NK-92 (cell line): Measurements from ENCODE around the gene IDH3G.
"Not testable (repeated sequence)": the region's sequence is repeated elsewhere in the genome, so short reads cannot be mapped to it uniquely, and the experiment has no call there.

Source experiments
- DNase-seq: peaks from one replicate; lab custom pipeline; 2025; ENCODE audit not compliant: unreplicated experiment; lab: John Stamatoyannopoulos, UW

Gene IDH3G

DNA sequence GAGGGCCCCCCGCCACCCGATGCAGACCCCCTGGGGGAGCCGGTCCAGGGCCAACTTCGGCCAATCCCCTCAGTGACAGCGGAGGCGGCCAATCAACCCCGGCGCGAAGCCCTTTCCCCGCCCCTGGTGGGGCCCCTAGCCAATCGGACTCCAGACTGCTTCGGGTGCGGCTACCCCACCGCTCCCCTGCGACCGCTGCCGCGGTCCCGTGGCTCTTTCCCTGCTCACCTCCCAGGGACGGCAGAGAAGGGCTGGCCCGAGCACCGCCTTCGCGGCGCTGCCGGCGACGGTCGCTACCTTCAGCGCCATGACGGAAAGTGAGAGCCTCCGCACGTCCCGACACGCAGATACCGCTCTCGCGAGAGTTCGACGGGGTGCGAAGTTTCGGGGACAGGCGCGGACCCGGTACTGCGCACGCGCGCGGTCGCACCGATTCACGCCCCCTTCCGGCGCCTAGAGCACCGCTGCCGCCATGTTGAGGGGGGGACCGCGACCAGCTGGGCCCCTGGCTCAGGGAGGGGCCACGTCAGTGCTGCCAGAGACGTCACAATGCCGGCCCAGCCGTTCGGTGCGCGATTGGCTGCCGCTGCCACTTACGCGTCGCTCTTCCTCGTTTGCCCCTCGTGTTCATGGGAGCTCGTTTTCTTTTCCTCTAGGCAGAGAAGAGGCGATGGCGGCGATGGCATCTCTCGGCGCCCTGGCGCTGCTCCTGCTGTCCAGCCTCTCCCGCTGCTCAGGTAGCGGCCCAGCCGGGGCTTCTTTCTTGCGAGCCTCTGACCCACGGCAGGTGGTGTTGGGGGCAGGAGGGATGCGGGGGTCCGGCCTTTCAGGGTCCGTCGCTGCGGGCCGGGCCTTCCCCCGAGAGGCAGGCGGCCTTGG is at the start of gene IDH3G, which contains the start of gene SSR4:
Gene IDH3G (minus strand): TSS at position 358 of the 879 bp plus-strand sequence. CDS start 49 bp downstream, at position 309.
Gene SSR4 (plus strand): TSS at position 651 of the 879 bp plus-strand sequence. CDS start 20 bp downstream, at position 671.
- DNase-seq, result peak; percentile 45

DNA sequence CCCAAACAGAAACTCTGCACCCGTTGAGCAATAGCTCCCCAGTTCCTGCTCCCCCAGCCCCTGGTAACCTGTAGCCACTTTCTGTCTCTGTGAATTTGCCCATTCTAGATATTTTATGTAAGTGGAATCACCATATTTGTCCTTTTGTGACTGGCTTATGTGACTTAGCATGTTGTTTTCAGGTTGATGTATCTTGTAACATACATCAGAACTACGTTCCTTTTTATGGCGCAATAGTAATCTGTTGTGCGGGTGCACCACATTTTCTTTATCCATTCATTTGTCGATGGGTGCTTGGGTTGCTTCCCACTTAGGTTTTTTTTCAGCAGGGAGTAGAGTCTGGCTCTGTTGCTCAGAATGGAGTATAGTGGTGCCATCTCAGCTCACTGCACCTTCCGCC is 42.7 kb upstream of the IDH3G start:
- no peak for DNase-seq

DNA sequence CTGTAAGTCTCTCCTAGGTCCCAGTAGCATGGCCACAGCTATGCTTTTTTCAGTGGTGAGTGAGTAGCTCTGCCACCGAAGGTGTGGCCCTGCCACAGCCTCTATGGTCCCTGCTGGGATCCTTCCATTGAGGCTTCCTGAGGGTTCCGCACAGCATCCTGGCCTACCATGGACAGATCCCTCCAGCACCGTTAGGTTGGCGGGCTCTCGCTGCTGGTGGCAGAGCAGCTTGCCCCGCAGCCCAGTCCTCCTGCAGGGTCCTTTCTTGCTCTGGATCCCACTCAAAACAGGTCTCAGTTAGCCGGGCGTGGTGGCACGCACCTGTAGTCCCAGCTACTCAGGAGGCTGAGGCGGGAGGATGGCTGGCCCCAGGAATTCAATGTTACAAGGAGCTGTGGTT is 38.6 kb upstream of the IDH3G start:
- no peak for DNase-seq

DNA sequence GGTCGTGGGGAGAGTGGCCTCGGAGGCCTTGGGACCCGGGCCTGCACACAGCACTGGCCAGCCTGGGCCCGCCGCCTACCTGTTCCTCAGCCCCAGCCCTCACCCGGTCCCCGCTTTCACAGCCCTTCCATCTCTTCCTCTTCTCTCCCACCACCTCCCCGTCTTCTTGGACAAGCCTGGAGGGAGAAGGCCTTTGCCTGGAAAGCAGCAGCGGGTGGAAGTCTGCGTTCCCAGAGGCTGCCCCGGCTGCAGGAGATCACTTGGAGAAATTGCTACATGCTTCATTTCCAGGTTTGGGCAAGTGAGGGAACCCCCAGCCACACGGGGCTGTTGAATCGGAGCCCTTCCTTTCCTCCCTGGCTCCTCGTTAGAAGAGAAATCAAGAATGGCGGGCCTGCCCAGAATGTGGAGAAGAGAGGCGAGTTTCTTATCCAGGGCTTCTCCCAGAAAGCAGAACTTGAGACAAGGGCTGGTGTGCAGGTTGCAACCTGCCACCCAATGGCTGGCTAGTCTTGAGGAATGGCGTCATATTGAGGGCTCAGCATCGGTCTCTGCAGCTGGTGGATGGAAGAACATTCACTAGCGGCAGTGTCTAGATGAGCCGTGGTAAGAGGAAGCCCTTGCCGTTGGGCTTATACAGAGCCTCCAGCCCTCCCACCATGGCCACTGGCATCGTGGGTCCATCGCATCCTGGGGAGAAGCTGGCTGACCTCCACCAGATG is 37.4 kb upstream of the IDH3G start:
- no peak for DNase-seq

DNA sequence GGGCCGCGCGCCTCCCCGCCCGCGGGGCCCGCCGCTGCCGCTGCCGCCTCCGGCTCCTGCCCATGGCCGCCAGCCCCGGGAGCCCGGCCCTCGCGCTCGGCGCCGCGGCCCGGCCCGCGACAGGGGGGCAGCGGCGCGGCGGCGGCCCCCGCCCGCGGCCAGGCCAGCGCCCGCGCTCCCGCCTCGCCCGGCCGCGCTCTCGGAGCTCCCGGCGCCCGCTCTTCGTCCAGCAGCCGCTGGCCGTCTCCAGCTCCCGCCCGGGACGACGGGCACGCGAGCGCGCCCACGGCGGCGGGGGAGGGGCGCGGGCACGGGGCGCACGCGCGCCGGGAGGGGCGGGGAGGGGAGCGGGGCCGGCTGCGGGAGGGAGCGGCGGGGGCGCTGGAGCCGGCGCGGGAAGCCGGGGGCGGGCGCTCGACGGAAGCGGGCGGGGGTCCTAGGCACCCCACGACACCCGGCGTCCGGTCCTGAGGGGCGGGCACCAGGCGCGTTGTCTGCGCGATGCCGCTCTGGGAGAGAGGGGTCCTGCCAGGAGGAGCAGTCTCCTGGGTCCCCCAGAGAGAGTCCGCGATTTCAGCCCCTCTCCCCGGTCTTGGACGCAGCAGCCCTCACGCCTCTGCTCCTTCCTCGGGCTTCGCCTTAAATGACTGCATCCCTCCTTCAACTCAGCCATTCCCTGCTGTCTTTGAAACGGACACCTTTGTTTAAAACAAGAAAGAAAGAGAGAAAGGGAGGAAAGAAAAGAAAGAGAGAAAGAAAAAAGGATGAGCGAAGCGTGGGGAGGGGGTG is 36.7 kb upstream of the IDH3G start:
- no peak for DNase-seq

DNA sequence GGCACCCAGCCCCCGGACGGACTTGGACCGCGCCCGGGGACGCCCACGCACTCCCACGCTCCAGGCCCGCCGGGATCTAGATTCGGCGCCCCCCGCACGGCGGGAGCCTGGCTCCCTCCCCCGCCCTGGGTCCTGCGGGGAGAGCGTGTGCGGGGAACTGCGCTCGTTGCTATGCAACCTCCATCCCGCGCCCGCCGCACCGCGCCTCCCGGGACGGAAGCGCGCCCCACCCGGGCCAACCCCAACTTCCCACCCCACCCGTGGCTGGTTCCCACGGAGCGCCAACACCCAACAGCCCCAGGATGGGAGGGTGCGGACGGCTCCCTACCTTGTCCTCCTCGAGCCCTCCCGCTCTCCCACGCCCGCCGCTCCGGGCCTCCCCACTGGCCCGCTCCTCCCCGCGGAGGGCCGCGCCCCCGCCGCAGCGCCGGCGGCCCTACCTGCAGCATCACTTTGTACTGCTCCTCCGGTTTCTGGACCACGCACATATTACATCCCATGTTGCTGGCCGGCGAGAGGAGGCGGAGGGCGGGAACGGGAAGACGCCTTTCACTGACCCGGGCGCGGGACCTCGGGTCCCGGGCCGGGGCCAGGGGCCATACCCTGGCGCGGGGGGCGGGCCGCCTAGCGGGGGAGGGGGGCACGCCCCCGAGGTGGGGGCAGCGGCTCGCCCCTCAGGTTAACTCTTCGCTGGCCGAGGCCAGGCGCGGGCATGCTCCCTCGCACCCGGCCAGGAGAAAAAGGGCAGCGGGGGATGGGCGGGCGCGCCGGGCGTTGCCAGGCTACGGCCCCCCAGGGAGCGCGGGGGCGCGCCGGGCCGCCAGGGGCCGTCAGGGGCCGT is 35.8 kb upstream of the IDH3G start, which contains the start of gene PDZD4:
Gene PDZD4 (minus strand): TSS at position 746 of the 841 bp plus-strand sequence. CDS start 246 bp downstream, at position 500.
- DNase-seq, result no peak

DNA sequence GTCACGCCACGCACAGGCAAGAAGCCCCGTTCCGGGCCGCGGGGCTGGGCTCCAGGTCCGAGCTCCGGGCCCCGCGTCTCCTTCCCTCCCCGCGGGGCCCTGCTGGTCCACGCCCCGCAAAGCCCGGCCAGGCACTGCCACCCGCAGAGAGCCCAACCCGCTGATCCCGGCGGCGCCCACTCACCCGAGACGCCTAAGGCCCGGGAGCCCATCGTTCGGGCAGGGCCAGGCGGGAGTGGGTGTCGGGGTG is 35.3 kb upstream of the IDH3G start:
- DNase-seq, result no peak

DNA sequence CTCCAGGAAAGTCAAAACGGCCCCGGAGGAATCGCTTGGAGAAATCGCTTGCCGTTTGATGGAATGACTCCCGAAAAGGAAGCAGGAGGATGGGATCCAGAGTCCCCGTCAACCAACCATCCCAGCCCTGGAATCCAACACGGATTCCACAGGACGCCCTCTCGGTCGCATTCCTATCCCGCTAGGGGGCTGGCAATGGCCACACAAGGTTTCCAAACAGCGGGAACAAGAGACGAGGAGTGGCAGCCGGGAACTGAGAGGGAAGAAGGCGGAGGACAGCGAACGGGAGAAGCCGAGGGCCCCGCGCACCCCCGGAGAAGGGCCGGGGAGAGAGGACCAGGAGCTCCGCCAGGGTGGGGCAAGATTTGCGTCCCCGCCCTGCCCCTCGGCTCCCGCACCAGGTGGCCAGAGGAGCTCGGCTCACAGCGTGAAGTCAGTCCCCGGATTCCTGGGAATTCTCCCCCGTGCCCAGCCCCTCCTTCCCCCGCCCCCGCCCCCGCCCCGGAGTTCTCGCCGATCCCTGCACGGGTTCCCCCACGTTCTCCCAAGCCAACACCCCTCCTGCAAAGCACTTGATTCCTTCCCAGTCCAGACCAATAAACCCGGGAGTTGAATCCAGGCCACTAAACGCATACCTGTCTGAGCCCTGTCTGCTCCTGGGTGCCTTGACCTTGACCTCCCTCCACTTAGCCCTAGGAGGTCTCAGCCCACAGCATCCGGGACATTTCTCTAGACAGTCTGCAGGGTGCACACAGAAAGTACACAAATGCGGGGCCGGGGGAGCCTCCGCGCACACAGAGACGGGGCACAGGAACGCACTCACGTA is 34.8 kb upstream of the IDH3G start:
- no peak for DNase-seq

DNA sequence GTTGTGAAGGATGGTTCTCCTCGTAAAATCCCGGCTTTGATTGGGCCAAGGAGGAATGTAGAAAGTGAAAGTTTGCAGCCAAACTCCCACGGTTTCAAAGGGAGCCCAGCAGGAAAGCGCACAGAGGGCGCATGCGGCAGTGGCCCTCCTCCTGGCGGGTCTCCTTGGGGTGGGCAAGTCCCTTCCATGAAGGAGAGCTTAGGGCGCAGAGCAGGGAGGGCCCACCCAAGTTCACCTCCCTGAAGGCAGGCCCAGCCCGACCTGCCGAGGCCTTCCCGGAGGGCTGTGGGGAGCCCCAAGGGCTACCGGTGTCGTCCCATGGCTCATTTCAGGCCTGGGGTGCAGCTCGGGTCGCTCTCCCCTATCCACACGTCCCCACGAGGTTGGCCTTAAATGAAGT is 34.1 kb upstream of the IDH3G start:
- no peak for DNase-seq

DNA sequence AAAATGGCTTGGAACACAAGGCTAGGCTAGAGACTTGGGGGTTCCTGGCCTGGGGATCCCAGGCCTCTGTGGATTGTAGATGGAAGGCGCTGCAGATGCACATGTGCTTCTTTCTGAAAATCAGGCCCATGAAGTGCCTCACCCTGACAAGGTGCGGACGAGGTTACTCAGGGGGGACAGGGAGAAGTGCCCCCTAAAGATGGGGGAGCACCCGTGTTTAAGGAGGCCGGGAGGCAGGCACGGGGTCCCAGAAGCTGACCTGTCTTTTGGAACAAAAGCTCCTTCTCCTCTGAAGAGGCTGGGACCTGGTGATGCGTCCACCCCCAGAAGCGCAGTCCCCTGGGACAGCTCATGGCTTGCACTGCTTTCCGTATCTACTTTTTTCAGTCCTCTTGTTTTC is 33.7 kb upstream of the IDH3G start:
- no peak for DNase-seq

DNA sequence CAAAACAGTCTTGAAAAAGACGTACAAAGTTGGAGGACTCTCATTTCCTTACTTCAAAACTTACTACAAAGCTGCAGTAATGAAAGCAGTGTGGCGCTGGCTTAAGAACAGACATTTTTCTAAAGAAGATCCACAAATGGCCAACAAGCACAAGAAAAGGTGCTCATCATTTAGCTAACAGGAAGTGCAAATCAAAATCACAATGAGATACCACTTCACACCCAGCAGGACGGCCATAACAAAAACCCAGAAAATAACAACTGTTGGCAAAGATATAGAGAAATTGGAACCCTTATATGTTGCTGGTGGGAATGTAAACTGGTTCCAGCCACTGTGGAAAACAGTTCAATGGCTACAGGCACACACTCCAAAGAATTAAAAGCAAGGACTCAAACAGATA is 32.8 kb upstream of the IDH3G start:
- no peak for DNase-seq

DNA sequence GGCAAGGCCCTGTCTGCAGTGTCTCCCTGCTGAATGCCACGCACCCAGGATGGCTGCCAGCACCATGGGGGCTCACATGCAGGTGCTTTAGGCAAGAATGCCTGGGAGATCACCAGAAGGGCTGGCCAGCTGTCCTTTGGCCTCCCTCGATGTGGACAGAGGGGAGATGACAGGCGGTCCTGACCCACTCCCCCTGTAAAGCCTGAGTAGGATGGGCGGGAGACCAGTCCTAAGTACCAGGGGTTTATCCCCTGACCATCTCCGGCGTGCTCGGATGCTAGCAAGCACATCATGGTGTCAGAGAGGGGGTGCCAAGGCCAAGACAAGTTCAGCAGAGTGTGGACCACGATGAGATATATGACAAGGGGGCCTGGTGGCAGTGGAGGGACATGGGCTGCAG is 30.9 kb upstream of the IDH3G start:
- DNase-seq, result no peak

DNA sequence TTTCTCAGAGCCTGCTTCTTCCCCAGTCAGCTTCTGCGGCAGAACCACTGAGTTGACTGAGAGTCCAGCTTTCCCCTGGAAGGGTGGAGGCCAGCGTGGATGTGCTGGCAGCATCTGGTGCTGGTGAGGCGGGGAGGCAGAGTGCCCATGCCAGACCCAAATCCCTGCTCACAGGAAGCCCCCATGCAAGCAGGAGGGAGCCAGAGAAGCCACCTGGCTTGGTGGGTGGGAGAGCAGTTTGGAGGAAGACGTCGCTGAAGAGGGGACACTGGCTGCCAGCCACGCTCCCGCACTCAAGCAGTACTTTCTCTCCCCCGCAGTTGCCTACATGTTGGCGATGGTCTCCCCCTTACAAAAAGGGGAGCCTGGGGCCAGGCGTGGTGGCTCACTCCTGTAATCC is 30.2 kb upstream of the IDH3G start:
- DNase-seq, result no peak

DNA sequence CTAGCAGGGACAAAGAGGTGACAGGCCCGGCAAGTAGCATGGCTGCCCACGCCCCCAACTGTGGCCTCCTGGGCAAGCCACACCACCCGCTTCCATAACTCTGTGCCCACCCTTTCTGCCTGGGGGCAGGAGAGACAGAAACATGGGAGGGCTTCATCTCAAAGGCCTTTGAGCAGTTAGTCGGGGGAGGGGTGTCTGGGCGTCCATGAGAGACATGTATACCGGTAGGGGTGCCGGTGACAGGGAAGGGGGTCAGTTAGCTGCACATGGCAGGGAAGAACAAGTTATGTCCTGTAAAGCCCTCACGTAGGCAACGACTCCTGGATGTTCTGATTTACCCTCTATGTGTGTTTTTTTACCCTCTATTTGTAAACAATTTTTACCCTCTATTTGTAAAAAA is 26.9 kb upstream of the IDH3G start:
- DNase-seq, result no peak

DNA sequence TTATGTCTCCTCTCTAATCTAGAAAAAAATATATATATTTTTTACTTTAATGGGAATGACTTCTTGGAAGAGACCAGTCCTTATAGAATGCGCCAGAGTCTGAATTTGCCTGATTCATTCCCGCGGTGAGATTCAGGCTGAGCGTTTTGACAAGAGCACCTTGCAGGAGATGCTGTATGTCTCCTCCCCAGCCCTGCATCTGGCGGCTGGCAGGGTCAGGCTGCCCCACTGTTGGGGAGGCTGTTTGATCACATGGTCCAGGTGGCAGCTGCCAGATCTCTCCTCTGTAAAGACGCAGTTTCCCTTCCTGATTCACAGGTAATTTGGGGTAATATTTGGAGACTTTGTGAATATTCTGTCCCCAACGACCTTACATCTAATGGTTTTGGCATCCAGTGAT is 26.4 kb upstream of the IDH3G start:
- DNase-seq, result no peak

DNA sequence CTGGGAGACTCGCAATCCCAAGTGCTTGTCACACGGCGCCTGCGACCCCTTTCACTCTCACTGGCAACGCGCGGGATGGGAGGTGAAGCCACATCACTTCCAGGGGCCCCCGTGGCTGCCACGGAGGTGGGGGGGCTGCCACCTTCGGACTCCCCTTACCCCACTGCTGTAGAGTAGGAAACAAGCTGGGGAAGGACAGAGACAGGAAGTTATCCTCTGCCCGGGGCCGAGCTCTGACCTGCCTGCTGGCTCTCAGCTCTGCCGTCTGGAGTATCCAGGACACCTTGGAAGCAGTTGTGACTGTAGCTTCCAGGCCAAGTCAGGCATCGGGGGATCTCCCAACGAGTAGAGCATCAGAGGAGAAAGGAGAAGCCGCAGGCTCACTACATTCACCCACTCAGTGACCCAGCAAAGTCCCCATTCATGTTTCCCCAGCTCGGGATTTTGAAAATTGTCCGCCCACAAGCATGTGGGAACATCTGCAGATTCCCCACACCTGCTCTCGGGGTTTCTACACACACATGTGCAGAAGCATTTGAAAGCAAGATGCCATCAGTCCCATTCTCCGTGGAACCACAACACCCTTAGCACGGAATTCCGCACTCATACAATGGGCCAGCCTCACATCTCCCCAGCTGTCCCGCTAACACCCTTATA is 25.3 kb upstream of the IDH3G start:
- no peak for DNase-seq

DNA sequence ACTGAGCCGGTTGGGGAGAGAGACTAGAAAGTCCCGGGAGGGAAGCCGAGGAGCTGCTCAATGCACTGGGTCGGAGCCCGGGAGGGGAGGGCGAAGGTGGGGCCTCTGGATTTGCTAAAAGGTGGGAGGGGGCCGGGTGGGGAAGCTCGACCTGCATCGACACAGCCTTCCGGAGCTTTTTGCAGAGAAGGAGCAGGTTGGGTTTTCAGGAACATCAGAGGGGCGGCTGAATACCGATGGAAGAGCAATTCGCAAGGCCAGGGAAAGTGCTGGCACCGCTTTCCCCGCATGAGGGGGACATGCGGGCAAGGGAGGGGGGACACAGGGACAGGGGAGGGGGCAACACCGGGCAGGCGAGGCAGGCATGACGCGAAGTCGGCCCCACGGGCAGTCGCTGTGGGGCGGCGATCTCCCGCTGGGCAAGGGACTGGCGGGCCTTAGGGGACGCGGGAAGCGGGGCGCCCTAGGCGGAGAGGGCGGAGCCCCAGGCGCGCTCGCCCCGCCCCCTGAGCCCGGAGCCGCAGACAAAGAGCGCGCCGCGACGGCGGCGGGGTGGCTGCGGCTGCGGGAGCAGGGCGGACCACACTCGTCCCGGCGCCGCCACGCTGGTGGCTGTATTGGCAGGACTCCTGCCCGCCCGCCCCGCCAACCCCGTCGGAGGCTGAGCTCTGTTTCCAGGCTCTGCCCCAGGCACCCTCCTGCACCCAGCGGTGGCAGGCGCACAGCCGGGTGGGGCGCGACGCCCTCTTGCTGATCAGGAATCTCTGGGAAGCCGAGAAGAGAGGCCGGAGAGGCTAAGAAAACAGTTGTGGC is 24.6 kb upstream of the IDH3G start:
- no peak for DNase-seq

DNA sequence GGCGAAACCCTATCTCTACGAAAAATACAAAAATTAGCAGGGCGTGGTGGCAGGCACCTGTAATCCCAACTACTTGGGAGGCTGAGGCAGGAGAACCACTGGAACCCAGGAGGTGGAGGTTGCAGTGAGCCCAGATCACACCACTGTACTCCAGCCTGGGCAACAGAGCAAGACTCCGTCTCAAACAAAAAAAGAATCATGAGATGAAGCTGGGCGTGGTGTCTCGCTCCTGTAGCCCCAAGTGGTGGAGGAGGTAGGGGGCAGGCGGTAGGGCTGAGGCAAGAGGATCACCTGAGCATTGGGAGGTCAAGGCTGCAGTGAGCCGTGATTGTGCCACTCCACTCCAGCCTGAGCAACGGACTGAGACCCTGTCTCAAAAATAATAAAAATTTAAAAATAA is 23.9 kb upstream of the IDH3G start:
- not testable (repeated sequence) for DNase-seq
